HG03439 (cell line): Measurements from ENCODE around the gene FOXP3.
"Not testable (repeated sequence)": the region's sequence is repeated elsewhere in the genome, so short reads cannot be mapped to it uniquely, and the experiment has no call there.

Source experiments
- ATAC-seq: cut with Tn5 transposase; IDR thresholded peaks from one replicate; pipeline ENCODE4 v1.9.1; 2021; ENCODE audit warnings: mild to moderate bottlenecking, moderate library complexity; ENCODE audit not compliant: unreplicated experiment

FOXP3 gene, protein sequence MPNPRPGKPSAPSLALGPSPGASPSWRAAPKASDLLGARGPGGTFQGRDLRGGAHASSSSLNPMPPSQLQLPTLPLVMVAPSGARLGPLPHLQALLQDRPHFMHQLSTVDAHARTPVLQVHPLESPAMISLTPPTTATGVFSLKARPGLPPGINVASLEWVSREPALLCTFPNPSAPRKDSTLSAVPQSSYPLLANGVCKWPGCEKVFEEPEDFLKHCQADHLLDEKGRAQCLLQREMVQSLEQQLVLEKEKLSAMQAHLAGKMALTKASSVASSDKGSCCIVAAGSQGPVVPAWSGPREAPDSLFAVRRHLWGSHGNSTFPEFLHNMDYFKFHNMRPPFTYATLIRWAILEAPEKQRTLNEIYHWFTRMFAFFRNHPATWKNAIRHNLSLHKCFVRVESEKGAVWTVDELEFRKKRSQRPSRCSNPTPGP

DNA sequence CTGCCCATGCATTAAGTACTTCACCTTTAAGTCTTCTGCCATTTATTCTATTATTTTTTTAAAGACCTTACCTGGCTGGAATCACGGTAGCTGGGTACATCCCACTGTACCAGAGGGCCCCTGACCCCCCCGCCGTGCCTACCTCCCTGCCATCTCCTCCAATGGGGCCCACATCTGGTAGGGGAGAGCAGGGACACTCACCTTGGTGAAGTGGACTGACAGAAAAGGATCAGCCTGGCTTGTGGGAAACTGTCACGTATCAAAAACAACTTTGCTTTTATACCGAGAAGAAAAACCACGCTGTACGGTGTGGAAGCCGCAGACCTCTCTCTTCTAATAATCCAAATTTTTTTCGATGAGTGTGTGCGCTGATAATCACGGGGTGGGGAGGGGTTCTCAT, at the start of gene FOXP3:
TSS of gene FOXP3 (minus strand) at position 251 of the 400 bp plus-strand sequence. CDS start 6,205 bp downstream, outside the sequence.
- no peak for ATAC-seq

DNA sequence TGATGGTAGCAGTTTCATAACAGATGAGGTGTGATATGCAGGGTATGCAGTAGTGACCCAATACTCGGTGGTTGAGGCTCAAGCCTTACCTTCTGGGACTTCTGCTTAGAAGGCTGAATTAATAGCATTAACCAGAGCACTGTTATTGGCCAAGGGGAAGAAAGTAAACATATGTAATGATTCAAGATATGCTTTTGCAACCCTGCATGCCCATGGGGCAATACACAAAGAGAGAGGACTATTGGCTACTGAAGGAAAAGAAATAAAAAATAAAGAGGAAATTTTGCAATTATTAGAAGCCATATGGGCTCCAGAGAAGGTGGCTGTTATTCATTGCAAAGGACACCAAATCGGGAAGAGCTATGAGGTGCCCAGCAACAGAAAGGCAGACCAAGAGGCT, 47.7 kb upstream of the FOXP3 start:
- no peak for ATAC-seq

DNA sequence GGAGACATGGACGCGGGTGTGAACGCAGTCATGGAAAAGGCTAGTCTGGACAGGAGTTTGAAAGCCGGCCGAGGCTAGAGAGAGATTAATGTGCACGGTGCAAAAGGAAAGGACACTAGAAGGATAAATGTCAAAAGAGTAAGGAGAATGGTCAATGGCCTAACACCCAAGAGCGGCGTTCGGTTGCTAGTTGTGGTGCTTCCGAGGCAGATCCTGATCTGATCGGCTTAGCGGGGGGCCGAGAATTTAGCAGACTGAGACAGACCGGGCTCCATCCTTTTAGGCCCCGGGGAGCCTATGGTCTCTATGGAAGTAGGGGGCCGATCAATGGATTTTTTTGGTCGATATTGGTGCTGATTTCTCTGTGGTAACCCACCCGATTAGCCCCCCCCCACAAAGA, 45.9 kb upstream of the FOXP3 start:
- no peak for ATAC-seq

DNA sequence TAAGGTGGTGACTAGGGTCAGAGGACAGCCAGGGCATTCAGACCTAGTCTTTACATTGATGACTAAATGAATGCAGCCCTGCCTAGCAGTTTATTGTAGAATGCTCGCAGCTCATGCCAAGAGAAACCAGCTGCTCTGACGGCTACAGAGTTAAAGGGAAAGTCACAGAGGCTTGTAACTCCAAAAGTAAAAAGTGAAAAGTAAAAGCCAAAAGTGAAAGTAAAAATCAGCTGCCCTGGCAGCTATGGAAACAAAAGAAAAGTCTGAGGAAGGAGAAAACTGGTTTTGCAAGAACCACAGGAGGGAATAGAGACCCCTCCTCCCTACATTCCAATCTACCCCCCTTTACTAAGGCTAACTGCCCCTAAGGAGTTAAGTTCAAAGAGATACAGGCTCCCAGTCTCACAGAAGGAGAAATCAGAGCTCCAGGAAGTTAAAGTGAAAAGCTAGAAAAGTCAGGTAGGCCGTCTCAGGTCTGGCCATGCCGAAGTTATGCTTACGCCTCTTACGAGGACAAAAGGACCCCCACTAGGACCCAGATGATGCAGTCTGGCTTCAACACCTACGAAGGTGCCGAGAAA, 45.0 kb upstream of the FOXP3 start:
- no peak for ATAC-seq

DNA sequence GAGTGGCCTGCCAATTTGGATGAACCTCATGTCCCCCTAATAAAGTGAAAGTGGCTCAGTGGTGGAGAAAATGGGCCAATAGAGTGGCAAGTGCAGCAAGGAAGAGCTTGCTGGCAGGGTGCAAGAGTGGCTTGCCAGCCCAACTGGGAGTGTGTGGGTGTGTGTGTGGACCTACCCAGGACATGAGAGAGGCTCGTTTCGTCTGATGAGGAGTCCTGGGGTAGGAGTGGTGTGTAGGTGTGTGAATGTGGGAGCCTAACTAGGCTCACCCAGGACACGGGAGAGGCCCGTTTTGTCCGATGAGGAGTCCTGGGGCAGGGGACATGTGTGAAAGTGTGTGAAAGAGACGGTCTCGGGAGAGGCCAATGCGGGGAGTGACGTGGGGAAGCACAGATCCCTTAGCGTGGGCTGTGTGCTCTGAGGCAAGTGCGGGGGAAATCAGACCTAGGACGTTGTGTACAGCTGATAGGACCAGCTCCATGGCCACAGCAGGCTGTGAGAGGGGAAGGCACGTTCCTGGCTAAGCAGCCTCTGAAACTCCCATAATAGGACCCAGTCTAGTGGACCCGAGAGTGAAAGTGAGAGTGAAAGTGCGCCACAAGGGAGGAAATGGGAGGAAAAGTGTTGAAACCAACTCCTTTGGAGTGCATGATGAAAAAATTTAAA, 44.2 kb upstream of the FOXP3 start:
- ATAC-seq: no peak

DNA sequence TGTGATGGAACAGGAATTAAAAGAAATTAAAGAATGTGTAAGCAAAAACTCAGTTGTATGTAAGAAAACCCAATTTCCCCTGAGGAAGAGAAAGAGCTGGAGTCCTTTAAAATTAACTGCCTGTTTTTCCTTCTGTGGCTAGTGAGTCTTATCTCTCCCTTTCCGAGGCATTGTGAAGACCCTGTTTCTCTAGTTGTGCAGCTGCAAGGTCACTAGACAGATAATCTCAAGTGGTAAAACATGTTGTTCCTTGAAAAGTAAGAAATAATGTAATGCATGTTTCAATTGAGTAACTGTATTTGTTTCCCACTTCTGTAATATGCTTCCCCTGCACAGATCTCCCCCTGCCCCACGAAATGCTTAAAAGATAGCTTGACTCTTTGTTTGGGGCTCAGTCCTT, 43.3 kb upstream of the FOXP3 start:
- ATAC-seq: not testable (repeated sequence)

DNA sequence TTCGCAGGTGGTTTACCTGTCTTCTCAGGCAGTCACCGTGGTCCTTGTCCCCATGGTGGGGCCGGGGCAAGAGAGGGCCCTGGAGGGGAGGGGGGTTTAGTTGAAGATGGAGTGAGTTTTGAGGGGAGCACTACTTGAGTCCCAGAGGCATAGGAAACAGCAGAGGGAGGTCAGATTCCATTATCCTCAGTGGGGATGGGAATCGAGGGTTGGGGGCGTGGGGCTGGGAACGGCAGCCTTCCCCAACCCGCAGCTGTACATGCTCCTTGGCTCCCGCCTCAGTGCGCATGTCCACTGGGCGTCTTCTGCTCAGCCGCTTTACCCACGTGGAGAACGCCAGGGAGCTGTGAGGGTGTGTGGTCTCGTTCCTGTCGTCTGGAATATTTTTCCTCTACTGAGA, 38.8 kb upstream of the FOXP3 start, which contains the start of gene GAGE10:
TSS of gene GAGE10 (plus strand) at position 301 of the 400 bp plus-strand sequence. CDS start 1,214 bp downstream, outside the sequence.
- ATAC-seq: no peak

DNA sequence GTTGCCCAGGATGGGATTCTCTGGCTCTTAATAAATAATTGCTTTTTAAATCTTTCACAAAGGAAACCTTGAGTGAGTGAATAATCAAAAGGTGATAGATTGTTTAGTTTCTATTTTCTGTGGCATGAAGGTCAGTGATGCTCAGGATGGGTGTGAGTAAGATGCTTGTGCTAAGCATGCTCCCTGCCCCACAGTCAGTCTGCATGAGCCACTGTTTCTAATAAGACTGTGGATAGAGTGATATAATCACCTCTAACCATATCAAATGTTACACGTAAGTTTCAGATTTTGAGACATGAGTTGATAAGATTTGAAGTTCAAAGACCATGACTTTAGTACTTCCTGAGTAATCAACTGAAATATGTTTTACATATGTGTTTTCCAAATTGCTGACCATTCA, 36.2 kb upstream of the FOXP3 start:
- ATAC-seq: no peak

DNA sequence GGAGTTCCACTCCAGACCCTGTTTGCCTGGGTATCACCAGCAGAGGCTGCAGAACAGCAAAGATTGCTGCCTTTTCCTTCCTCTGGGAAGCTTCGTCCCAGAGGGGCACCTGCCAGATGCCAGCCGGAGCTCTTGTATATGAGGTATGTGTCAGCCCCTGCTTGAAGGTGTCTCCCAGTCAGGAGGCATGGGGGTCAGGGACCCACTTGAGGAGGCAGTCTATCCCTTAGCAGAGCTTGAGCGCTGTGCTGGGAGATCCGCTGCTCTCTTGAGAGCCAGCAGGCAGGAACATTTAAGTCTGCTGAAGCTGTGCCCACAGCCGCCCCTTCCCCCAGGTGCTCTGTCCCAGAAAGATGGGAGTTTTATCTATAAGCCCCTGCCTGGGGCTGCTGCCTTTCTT, 34.8 kb upstream of the FOXP3 start:
- ATAC-seq: not testable (repeated sequence)

DNA sequence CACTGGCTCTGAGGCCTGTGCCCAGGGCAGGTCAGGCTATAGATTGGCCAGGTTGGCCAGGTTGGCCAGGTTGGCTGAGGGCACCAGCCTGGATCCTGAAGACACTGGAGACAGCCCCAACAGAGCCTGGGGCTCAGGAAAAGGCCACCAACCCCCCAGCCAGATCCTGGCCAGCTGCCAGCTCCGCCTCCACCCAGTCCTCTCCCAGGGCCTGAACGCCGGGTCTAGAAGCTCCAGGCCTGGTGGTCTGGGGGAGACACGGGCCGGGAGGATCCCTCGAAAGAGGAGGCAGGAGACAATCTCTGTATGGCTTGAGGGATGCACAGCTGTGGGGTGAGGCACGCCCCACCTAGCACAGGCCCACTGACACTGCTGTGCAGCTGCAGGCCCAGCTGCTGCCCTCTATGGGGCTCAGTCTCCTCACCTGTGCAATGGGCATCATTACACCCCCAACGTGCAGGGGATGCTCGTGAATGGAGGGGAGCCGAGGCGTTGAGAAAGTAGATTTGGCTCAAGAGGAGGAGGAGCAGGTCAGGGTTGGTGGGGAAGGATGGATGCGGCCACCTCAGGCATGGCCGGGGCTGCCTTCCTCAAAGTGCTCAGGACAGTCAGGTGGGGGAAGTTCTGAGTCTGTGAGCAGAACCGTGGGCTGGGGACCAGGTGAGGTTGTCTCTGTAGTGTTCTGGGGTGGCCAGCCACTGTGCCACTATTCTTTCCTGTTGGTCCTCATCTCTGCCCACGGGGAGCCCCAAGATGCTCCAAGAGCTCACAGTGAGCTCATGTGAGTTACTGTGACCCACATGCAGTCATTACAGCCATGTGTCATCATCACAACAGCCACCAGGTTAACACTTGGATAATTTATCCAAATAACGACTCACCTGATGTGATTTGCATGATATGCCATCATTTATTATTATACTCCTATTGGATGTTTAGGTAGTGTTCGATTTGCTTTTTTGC, 28.2 kb upstream of the FOXP3 start:
- ATAC-seq: no peak

DNA sequence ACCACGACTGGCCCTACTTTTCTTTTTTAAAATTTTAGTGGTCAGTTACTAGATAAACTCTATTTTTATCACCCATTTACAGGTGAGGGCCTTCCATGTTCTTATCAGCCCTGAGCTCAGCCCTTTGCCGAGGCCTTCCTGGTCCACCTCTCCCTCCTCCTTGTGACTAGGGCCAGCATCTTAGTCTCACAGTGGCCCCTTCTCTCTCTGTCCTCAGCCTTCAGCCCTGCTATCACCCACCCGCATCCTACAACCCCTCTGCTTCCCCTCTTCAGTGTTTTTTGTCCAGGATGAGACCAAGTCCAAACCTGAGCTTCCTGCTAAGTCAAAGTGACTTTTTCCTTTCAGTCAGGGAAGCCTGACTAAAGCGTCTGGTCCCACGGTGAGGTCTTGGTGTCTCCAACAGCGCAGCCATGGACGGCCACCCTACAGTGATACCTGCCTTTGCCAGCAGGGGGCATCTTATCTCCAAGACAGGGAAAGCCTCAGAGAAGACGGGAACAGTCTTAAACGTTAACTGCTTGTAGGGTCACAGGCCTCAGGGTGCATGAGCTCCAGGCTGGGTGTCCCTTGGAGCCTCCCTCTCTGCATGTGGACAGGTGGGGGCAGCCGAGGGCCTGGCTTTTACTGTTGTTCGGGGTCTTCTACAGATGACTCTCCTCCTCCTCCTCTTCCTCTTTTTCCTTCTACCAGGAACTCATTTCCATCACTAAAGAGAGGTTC, 27.3 kb upstream of the FOXP3 start:
- no peak for ATAC-seq

DNA sequence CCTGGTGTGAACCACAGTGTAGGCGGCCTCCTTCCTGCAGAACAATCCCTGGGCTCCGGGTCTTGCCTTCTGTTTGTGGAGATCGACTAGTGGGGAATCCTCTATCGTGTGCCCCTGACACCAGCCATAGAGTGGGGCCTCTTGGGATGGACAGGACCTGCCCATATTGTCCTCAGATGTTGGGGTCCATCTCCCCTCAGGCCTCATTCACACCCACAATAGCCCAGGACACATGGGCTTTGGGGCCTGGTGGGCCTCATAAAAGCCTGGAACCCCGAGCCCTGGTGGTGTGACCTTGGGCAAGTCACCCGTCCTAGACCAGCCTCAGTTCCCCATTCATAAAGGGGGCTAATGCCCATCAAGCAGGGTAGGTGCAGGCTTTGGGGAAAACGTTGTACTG, 25.7 kb upstream of the FOXP3 start:
- ATAC-seq: no peak

DNA sequence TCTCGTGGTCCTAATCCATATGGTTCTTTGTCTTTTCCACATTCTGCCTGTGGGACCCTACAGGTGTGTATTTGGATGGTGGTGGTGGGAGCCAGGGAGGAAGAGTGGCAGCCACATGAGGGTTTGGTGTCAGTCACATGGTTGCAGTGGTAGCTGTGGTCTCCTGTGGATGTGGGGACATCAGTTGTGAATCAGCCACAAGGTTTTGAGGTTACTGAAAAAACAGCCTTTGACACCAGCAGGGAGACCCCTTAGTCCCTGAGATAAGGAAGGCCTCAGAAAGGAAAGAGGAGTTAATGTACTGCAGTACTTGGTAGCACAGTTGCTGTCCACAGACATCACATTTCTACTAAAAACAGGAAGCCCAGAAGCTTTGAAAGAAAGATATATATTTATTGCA, 23.2 kb upstream of the FOXP3 start:
- no peak for ATAC-seq

DNA sequence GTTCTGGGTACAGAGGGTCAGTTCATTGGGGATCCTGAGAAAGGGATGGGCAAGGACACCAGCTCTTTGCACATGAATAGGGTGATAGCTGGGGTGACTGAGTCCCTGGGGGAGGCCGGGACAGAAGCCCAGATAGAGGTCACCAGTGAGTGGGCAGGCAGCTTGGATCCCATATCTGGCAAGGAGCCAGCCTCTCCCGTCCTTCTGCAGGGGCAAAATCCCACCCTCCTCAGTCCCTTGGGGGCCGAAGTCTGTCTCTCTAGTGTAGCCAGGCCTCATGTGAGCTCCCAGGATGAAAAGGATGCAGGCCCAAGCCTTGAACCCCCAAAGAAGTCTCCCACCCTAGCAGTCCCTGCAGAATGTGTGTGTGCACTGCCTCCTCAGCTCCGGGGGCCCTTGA, 22.1 kb upstream of the FOXP3 start:
- ATAC-seq: no peak

DNA sequence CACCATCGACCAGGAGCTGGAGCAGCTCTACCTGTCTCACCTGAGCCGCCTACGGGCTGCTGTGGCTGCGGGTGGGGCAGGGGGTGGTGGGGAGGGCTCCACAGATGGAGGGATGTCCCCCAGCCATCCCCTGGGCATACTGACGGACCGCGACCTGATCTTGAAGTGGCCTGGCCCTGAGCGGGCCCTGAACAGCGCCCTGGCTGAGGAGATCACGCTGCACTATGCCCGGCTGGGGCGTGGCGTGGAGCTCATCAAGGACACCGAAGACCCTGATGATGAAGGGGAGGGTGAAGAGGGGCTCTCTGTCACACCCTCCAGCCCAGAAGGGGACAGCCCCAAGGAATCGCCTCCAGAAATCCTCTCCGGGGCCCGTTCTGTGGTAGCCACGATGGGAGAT, 21.6 kb upstream of the FOXP3 start:
- no peak for ATAC-seq

DNA sequence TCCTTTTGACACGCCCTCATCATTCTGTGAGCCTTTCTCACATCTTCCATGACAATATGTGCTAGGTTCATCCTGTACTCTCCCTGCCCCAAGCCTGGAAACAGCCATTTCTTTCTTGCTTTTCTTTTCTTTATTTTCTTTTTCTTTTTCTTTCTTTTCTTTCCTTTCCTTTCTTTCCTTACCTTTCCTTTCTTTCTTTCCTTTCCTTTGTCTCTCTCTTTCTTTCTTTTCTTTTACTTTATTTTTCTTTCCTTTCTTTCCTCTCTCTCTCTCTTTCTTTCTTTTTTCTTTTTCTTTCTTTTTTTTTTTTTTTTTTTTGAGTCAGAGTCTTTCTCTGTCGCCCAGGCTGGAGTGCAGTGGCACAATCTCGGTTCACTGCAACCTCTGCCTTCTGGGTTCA, 19.7 kb upstream of the FOXP3 start:
- no peak for ATAC-seq

DNA sequence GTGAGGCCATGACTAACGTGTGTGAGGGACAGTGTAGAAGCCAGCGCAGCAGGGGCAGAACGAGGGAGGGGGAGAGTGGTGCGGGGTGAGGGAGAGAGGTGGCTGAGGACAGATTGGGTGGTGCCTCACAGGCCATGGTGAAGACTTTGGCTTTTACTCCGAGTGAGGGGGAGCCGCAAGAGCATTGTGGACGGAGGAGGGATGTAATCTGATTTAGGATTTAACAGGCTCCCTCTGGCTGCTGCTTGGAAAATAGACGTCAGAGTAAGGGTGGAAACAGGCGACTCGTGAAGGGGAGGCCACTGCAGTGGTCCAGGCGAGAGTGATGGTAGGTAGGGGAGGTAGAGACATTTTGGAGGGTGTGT, 18.1 kb upstream of the FOXP3 start:
- no peak for ATAC-seq

DNA sequence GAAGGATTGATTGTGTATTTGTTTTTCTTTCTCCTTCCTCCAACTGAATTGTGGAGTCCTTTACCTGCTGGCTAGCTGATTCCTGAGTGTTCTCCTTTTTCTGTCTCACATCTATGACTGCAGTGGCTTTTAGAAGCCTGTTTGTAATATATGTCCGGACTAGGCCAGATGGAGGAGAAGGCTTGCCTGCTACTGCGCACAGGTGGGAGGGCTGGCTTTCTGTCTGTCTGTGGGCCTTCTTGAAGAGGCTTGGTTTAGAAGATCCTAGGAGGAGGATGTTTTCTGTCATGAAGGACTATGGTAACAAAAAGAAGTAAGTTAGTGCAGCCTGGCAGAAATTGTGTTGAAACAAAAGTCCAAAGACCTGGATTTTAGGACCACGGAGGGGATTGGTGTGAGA, 13.6 kb upstream of the FOXP3 start:
- ATAC-seq: no peak

DNA sequence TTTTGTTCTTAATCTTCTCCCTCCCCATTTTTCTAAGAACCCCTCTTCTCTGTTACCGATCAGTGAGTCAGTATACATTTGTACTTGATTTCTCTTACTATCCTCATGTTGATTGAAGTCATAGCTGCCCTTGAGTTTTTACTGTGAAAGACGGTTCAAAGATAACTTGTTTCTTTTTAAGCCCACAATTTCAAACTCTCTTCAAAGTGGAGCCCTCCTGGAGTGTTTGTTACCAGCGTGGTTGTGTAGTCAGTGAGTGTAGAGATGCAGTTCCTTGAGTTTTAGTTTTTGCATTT, 13.0 kb upstream of the FOXP3 start:
- ATAC-seq: no peak
